Right lung (tissue), 5 donors: ENCODE measurements around the gene GRID2. TPM values are rescaled to one million over a fixed set of nuclear protein-coding genes. Genes with fewer than 3 reads are reported as not detected.
A peak's percentile ranks its signal among the peaks of the same experiment; 100 is the strongest.

ENCODE experiments used
- DNase-seq, 2 donors: peaks; one replicate each; pipeline ENCODE4 v3.0.0-alpha.2; 2013
- polyA plus RNA-seq, 5 donors: library from polyadenylated mRNA; unstranded; fragments of 120-200 nt; gene quantifications; one replicate each; pipeline versions ENCODE4 v1.2.1 to v1.2.3, GENCODE V29; 2013; ENCODE audit warnings: inconsistent platforms in 1 of 5, low replicate concordance in 1 of 5; ENCODE audit not compliant: insufficient read length in 5 of 5, insufficient read depth in 1 of 5

The GRID2 gene
- polyA plus RNA-seq, 5 donors: 0.09 to 0.58 (median 0.17) TPM

- DNase-seq: no peak
These were observed 884.1 kb downstream of the GRID2 start for GRCh38 chr4:93187892-93188291.

DNA sequence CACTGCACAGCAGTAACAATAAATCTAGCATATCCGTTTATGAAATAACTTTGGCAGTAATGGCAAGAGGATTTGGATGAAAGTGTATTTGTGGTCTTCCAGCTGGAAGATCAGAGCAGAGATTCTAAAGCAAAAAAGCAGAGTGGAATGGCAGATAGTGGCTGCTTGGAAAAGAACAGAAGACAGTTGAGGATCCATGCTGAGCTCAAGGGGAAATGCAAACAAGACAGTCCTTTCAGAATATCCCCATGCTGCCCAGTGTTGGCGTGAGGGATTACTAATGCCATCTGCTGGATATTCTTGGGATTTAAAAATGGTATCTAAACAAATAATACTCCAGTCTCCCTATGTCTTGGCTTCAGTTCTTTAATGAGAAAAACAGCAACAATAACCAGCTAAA is 895.7 kb downstream of the GRID2 start:
- DNase-seq: peak; percentile 31 to 41

DNA sequence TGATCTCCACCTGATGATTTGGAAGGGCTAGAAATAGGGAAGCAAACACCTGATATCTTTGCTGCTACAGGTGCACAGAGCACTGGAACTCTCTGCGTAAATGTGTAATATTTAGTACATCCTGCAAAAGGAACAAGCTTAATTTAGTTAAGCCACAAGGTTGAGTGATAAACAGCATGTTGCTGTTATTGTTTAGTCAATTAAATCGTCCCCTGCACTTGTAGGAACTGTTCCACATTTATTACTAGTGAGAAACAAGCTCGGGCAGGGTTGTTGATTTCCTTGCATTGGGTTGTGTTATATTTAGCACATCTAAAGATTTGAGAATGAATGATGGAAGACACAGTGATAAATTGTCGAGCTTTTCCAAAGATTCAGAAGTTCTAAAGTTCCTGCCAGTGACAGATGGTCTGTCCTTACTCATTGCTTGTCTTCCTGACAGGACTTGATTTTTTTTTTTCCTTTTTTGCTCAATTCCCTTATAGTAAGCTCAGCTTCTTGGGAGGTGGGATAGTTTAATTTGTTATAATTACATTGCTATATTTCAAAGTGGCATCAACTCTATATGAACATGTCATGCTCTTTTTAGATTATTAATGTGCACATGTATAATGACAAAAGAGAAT is 897.8 kb downstream of the GRID2 start:
- DNase-seq: no peak

GRCh38 chr4:93203708-93204107 is 899.9 kb downstream of the GRID2 start:
- DNase-seq: no peak

- no peak for DNase-seq
These were observed 908.5 kb downstream of the GRID2 start for GRCh38 chr4:93212250-93212649.

- DNase-seq: no peak
These were observed 912.9 kb downstream of the GRID2 start for GRCh38 chr4:93216646-93217045.

- no peak for DNase-seq
These were observed 913.7 kb downstream of the GRID2 start for GRCh38 chr4:93217431-93217830.

- DNase-seq: no peak
These were observed 918.0 kb downstream of the GRID2 start for GRCh38 chr4:93221771-93222170.

- no peak for DNase-seq
These were observed 924.3 kb downstream of the GRID2 start for GRCh38 chr4:93228021-93228420.

GRCh38 chr4:93232883-93233282 is 929.1 kb downstream of the GRID2 start:
- no peak for DNase-seq

DNA sequence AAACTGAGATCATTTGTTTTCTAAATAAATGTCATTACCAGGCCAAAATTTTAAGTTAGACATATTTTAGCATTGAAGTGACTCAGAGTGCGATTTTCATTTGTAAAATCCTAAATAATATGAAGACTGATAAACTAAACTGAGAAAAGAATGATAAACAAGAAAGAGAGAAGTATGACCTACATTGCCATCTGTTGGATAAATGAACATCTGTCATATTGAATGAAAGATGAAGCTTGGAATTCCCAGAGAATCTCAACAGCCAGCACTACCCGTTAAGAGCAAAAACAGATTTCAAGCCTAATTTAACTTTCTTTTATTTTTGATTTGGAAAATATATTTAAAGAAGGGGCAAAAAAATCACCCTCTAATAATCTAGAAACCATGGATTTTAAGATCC is 933.8 kb downstream of the GRID2 start:
- no peak for DNase-seq

DNA sequence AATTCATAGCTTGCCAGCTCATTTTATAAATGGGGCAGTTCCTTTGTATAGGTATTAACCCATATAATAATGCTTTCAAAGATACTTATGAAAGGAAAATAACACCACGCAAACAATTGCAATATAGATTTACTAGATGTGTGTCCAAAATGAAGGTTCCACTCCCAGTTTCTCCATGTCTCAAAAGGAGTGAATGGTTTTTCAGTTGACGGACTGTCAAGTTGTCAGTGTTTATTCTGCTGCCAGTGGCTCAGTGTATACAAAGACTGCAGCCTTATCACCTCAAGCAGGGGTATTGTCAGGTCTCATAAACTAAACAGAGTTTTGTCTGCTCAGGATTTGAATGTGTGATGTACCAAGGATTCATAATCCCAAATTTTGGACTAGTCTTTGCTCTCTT is 939.5 kb downstream of the GRID2 start:
- DNase-seq: no peak

GRCh38 chr4:93261207-93261606 is 957.4 kb downstream of the GRID2 start:
- no peak for DNase-seq

- DNase-seq: no peak
These were observed 959.4 kb downstream of the GRID2 start for GRCh38 chr4:93263166-93263565.

DNA sequence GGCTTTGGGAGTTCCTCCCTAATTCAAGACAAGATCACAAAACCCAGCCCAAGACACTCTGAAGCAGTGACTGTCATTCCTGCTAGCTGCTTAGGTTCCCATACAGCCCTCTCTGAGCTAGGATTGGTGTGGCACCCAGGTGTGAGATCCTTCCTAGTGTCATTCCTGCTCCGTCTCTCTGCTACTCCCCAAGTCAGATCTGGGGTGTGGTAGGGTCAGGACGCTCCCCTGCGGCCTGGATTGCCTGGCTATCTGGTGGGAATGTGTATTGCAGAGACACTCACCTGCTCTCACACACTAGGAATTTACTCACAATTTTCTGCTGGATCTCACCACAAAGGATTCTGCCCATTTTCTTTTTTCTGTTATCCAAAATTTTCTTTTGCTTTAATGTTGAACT is 964.0 kb downstream of the GRID2 start:
- no peak for DNase-seq

DNA sequence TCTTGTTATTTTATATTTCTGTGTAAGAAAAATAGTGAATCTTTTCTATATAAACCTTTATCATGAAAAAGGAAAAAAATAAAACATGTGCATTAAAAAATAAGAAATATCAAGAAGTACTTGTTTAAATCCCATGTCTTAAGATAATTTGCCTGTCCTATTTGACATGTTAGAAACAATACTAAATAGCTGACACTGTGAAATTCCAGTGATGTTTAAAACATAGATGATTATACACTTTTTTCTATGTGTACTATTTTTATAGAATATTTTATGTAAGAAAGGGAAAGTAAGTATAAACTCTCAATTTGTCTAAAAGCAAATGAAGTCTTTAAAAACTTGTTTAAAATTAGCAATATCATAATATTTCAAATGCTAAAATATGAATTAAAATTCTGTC is 981.6 kb downstream of the GRID2 start:
- DNase-seq: no peak

DNA sequence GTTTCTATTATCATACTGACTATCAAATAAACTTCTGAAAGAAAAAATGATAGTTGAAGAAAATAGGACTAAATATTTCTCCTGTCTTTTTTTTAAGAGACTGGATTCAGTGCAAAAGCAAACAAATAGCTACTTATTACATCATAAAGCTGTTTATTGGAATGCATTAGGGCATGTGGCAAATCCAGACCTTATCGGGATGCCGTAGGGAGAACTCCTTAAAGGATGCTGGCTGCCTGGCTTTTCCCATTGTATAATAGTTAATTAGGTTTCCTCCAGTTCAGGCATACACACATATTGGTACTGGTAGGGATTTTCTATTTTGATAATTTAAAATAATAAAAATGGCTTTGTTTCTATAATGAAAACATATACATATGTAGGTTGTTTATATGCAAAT is 985.5 kb downstream of the GRID2 start:
- no peak for DNase-seq

- no peak for DNase-seq
These were observed 986.1 kb downstream of the GRID2 start for GRCh38 chr4:93289831-93290230.

GRCh38 chr4:93299118-93299517 is 995.4 kb downstream of the GRID2 start:
- DNase-seq: no peak

DNA sequence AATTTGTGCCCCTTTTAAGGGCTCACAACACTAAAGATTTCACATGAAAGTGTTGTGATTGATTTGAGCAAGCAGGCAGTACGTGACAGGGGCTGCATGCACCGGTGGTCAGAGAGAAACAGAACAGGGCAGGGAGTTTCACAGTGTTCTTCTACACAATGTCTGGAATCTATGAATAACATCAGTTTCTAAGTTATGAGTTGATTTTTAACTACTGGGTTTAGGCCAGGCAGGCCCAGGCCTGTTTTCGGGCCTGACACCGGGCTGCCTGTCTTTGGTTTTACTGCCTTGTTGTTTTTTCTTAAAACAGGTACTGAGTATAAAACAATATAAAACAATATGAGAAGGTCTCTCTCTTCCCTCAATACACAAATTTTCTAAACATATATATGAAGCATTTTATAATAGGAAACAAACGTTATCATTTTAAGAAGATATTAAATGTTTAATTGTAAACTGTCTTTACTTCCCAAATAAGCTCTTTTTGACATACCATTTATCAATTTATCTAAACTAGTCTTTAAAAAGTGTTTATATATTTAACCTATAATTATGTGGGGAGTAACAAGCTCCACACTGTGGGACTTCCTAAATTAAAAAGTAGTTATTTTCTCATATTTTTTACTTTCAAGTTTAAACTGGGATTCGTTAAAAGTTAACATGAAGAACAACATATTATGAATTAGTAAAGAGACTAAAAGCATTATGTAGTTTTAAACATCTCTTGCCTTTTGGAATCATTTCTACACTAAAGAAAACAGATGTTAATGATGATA is 997.2 kb downstream of the GRID2 start:
- peak; percentile 17 to 25 for DNase-seq

DNA sequence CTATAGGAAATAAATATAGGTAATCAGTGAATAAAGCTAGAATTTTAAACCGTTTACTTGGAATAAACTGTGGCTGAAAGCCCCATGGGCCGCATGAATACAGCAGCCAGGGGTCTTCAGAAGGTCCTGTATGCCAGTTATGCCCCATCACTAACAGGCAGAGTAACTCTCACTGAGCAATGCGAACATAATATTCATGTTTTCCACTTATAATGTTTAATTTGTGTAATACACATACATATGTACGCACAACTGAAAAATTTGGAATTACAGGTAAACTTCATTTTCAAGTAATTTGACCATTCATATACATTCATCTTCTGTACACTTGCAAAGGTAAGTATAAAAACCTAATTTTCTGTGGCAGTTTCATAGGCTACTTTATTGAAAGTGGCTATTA is 998.5 kb downstream of the GRID2 start:
- no peak for DNase-seq

GRCh38 chr4:93303440-93303839 is 999.7 kb downstream of the GRID2 start:
- DNase-seq: no peak

GRCh38 chr4:93312299-93312698 is 1008.5 kb downstream of the GRID2 start:
- no peak for DNase-seq

DNA sequence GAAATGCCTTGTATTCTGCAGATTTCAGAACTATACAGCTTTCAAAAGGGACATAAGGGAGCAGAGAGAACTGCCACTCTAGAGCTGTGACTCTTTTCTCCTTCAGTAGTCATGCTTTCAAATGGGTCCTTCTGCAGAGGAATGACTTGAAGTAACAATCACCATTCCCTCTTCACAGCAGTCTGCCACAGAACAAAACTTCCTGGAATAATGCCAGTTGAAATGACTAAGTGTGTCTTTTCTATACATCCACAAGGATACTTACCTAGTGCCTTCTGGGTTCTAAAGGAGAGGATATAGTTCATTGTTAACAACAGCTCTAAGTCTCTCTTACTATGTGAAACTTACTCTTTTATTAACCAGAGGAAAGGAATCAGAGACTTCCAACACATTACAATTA is 1009.4 kb downstream of the GRID2 start:
- no peak for DNase-seq
